Measurements from ENCODE around the gene GFI1B.

Gene GFI1B

DNA sequence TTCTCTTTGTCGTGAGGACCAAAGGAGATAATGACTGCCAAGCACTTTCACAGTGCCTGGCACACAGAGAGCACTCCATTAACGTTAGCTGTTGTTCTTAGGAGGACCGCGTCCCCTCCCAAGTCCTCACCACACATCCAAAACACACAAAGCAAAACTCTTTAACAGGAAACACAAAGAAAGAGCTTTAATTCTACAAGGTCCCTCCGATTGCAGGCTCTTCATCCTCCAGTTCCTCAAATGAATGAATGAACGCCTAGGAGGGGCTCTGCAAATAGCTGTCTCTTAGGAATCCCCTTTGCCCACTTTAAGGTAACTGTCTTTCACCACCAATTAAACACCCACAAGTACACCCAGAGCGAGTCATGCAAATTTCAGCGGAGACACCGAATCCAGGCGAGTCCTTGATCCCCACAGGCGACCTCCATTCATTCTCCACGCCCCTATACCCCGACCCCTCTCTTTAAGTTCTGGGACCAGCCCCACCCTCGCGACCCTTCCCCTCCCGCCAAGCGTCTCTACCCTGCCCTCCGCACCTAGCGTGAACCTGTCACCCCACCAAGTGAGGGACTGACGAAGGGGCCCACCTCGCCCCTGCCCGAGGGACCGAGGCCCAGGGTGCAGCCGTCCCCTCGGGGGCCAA, 34.7 kb upstream of the GFI1B start:
- no peak for DNase-seq (ENCODE audit: extremely low read depth, low read depth)
- TF ChIP-seq, protein P1, sequence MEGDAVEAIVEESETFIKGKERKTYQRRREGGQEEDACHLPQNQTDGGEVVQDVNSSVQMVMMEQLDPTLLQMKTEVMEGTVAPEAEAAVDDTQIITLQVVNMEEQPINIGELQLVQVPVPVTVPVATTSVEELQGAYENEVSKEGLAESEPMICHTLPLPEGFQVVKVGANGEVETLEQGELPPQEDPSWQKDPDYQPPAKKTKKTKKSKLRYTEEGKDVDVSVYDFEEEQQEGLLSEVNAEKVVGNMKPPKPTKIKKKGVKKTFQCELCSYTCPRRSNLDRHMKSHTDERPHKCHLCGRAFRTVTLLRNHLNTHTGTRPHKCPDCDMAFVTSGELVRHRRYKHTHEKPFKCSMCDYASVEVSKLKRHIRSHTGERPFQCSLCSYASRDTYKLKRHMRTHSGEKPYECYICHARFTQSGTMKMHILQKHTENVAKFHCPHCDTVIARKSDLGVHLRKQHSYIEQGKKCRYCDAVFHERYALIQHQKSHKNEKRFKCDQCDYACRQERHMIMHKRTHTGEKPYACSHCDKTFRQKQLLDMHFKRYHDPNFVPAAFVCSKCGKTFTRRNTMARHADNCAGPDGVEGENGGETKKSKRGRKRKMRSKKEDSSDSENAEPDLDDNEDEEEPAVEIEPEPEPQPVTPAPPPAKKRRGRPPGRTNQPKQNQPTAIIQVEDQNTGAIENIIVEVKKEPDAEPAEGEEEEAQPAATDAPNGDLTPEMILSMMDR (IDR thresholded peaks at IDR 0.05; ENCODE audit: low read depth, low read length), result no peak

GRCh38 chr9:132944294-132945185, 34.0 kb upstream of the GFI1B start, which contains the start of gene TSC1:
Gene TSC1 (minus strand): TSS chr9:132944616. CDS start chr9:132928872, 15,744 bp downstream.
- DNase-seq (ENCODE audit: extremely low read depth, low read depth), result peak; percentile 94
- TF ChIP-seq, protein P1 (IDR thresholded peaks at IDR 0.05; ENCODE audit: low read depth, low read length), result no peak

- TF ChIP-seq, protein P1 (IDR thresholded peaks at IDR 0.05; ENCODE audit: low read depth, low read length), result no peak
- DNase-seq (ENCODE audit: extremely low read depth, low read depth), result no peak
These were observed 33.0 kb upstream of the GFI1B start for GRCh38 chr9:132945186-132946130.

DNA sequence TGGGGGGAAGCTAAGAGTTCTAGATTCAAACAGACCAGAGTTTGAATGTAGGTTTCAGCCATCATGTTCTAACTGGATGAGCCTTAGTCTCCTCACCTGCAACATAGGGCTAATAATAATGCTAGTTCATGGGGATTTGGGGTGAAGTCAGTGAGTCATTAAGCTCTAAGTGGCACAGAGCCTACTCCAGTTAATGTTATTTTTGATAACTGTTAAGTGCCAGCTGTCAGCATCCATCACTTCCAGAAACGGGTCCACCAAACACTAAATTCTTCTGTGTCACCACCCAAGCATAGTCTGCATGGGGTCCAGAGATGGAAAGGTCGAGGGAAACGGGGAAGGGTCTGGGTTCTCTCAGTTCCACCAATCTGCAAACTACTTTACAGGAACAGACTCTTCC, 32.3 kb upstream of the GFI1B start:
- no peak for DNase-seq (ENCODE audit: extremely low read depth, low read depth)
- TF ChIP-seq, protein P1 (IDR thresholded peaks at IDR 0.05; ENCODE audit: low read depth, low read length), result no peak

- no peak for DNase-seq (ENCODE audit: extremely low read depth, low read depth)
- TF ChIP-seq, protein P1 (IDR thresholded peaks at IDR 0.05; ENCODE audit: low read depth, low read length), result no peak
These were observed 31.7 kb upstream of the GFI1B start for GRCh38 chr9:132946631-132947295.

DNA sequence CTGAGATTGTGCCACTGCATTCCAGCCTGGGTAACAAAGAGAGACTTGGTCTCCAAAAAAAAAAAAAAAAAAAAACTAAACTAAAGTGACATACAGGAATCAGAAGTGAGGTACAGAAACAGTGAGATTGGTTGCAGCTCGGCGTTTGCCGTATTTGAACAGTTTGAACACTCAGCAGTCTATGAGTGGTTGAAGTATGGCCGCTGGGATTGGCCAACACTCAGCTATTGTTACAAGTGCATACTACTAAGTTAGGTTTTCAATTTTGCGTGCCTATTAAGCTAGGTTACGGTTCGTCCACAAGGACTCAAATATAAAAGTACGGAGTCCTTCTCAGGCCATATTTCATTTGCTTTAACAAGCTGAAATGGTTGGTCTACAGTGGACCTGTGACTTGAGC, 30.7 kb upstream of the GFI1B start:
- TF ChIP-seq, protein P1 (IDR thresholded peaks at IDR 0.05; ENCODE audit: low read depth, low read length), result no peak
- DNase-seq (ENCODE audit: extremely low read depth, low read depth), result no peak
